ENCODE results near the gene FAM83D.

FAM83D gene

DNA sequence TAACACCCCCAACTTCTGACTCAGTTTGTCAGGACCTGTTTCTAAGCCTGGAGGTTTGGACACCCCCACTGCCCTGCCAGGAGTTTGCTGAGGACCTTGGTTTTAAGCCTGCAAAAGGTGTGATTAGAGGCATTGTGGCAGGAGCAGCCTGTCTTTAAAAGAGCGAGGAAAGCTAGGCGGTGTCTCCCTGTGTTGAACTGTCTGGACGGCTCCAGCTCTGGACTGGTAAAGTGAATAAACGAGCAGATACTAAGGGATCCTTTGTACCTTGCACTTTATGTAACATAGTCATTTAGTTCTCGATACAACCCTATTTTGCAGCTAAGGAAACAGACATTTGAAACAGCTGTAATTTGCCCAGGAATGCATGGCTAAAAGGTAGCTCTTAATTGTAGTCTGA, 14.4 kb downstream of the FAM83D start:
- Histone ChIP-seq H3K27ac (ENCODE audit: low read length) (no peak overlapping the region), H3K36me3 (ENCODE audit: control insufficient read depth, low read depth, low read length) (peaks cover 50% of the 10 kb centered on the region), H3K9ac (ENCODE audit: low read length) (no peak overlapping the region), H3K4me1 (ENCODE audit: control insufficient read depth, low read depth, low read length) (no peaks in the 10 kb centered on the region), H3K27me3 (ENCODE audit: control insufficient read depth, insufficient read depth, low read length) (no peaks in the 10 kb centered on the region), H3K9me3 (ENCODE audit: control insufficient read depth, low read depth, low read length) (no peaks in the 10 kb centered on the region), H3K4me3 (ENCODE audit: low read length) (no peak overlapping the region)

DNA sequence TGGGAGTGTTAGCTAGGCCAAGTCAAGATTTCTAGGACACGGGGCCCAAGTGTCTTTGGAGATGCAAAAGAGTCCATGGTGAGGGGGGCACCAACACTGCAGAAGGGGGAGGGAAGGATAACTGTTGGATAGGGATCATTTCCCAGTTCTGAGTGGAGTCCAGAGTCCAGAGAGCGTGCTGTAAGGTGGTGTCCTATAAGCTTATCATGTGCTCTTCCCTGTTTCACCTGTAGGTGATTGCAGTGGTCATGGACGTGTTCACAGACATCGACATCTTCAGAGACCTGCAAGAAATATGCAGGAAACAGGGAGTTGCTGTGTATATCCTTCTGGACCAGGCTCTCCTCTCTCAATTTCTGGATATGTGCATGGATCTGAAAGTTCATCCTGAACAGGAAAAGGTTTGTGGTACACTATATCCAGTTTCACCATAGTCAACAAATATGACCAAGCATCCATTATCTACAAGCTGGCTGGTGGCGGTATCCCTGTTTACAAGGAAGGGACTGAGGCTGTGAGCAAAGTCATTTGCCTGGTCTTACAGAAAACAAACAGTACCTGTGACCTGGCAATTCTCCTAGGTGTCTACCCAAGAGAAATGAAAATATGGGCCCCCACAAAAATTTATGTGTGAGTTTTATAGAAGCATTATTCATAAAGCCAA, 15.6 kb downstream of the FAM83D start:
- no peaks in the 10 kb centered on the region for H3K4me1 ChIP-seq (ENCODE audit: control insufficient read depth, low read depth, low read length)
- no peak overlapping the region for H3K27ac ChIP-seq (ENCODE audit: low read length)
- H3K9me3 ChIP-seq (ENCODE audit: control insufficient read depth, low read depth, low read length) = no peaks in the 10 kb centered on the region
- no peak overlapping the region for H3K9ac ChIP-seq (ENCODE audit: low read length)
- H3K4me3 ChIP-seq (ENCODE audit: low read length) = no peak overlapping the region
- peaks cover 59% of the 10 kb centered on the region for H3K36me3 ChIP-seq (ENCODE audit: control insufficient read depth, low read depth, low read length)
- no peaks in the 10 kb centered on the region for H3K27me3 ChIP-seq (ENCODE audit: control insufficient read depth, insufficient read depth, low read length)

DNA sequence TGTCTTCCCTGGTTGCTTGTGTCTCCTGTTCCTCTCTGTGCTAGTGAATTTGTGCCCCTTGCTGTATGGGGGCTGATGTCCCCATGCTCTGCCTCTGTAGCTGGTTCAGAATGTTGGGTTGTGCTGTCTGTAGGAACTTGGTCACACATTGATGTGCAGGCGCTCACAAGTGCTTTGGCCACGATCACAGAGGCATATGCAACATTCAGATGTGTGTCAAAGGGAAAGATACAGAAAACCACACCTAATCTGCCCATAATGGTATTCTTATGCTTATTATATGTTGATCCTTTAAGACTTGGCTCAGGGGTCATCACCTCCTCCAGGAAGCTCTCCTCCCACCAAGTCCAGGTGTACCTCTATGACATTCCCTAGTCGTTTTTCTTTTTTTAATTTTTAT, 18.8 kb downstream of the FAM83D start:
- H3K9ac ChIP-seq (ENCODE audit: low read length) = no peak overlapping the region
- peaks cover 70% of the 10 kb centered on the region for H3K36me3 ChIP-seq (ENCODE audit: control insufficient read depth, low read depth, low read length)
- H3K9me3 ChIP-seq (ENCODE audit: control insufficient read depth, low read depth, low read length) = no peaks in the 10 kb centered on the region
- H3K4me1 ChIP-seq (ENCODE audit: control insufficient read depth, low read depth, low read length) = no peaks in the 10 kb centered on the region
- no peaks in the 10 kb centered on the region for H3K27me3 ChIP-seq (ENCODE audit: control insufficient read depth, insufficient read depth, low read length)
- no peak overlapping the region for H3K4me3 ChIP-seq (ENCODE audit: low read length)
- H3K27ac ChIP-seq (ENCODE audit: low read length) = no peak overlapping the region

DNA sequence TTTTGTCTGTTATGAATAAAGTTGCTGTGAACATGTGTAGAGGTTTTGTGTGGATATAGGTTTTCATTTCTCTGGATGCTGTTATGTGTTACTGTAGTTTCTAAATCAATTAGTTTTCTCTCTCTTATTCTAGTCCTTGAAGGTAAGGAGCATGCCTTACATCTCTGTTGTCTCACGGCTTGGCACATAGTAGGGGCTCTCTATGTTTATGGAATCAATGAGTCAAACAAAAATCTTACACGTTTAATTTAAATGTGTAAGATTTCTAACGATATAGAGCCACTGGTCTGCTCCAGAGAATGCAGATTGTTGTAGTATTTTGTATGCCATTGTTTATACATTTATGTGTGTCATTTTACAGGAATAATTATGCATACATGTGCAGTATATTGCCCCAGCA, 20.6 kb downstream of the FAM83D start:
- H3K9me3 ChIP-seq (ENCODE audit: control insufficient read depth, low read depth, low read length) = no peaks in the 10 kb centered on the region
- H3K27me3 ChIP-seq (ENCODE audit: control insufficient read depth, insufficient read depth, low read length) = no peaks in the 10 kb centered on the region
- no peak overlapping the region for H3K4me3 ChIP-seq (ENCODE audit: low read length)
- peaks cover 83% of the 10 kb centered on the region for H3K36me3 ChIP-seq (ENCODE audit: control insufficient read depth, low read depth, low read length)
- H3K27ac ChIP-seq (ENCODE audit: low read length) = no peak overlapping the region
- no peaks in the 10 kb centered on the region for H3K4me1 ChIP-seq (ENCODE audit: control insufficient read depth, low read depth, low read length)
- H3K9ac ChIP-seq (ENCODE audit: low read length) = no peak overlapping the region

DNA sequence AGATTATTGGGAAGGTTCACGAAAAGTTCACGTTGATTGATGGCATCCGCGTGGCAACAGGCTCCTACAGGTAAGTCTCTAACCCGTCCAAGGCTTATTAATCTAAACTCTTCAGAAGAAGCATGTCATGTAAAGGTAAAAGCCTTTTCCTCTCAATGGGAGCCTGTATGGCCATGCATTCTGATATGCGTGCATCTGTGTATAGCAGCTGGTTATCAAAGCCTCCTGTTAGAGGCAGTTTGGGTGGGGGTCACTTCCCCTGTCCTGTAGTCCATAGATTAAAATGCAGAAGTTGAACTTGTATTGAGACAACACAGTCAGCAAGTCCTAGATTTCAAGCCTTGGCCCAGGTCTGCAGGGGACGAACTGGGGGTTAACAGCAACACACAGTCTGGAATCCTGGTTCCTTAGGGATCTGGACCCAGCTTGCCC, 21.7 kb downstream of the FAM83D start:
- no peaks in the 10 kb centered on the region for H3K4me1 ChIP-seq (ENCODE audit: control insufficient read depth, low read depth, low read length)
- H3K27ac ChIP-seq (ENCODE audit: low read length) = no peak overlapping the region
- H3K36me3 ChIP-seq (ENCODE audit: control insufficient read depth, low read depth, low read length) = peaks cover 83% of the 10 kb centered on the region

DNA sequence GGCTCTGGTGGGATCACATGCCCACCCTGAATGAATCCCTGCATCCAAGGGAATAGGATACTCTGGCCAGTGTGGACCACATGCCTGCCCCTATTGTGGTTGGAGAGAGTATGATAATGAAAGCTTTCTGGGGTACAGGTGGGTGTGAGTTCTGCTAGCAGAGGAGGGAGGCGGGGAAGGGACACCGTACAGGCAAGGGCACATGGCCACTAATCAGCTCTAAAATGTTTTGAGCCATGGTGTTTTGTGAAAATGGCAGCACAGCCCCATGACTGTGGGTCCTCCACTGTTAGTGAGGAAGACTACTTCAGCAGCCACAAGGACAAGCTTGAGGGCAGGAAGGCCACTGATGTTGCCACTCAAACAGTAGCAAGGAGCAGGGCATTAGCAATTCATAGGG, 24.0 kb downstream of the FAM83D start:
- Histone ChIP-seq H3K4me3 (ENCODE audit: low read length) (no peak overlapping the region), H3K9ac (ENCODE audit: low read length) (no peak overlapping the region), H3K27me3 (ENCODE audit: control insufficient read depth, insufficient read depth, low read length) (no peaks in the 10 kb centered on the region), H3K4me1 (ENCODE audit: control insufficient read depth, low read depth, low read length) (no peaks in the 10 kb centered on the region), H3K36me3 (ENCODE audit: control insufficient read depth, low read depth, low read length) (peaks cover 76% of the 10 kb centered on the region), H3K9me3 (ENCODE audit: control insufficient read depth, low read depth, low read length) (no peaks in the 10 kb centered on the region), H3K27ac (ENCODE audit: low read length) (no peak overlapping the region)

More for the DNA sequence above, 21.7 kb downstream of the FAM83D start:
- no peaks in the 10 kb centered on the region for H3K9me3 ChIP-seq (ENCODE audit: control insufficient read depth, low read depth, low read length)
- H3K9ac ChIP-seq (ENCODE audit: low read length) = no peak overlapping the region
- no peaks in the 10 kb centered on the region for H3K27me3 ChIP-seq (ENCODE audit: control insufficient read depth, insufficient read depth, low read length)
- no peak overlapping the region for H3K4me3 ChIP-seq (ENCODE audit: low read length)

DNA sequence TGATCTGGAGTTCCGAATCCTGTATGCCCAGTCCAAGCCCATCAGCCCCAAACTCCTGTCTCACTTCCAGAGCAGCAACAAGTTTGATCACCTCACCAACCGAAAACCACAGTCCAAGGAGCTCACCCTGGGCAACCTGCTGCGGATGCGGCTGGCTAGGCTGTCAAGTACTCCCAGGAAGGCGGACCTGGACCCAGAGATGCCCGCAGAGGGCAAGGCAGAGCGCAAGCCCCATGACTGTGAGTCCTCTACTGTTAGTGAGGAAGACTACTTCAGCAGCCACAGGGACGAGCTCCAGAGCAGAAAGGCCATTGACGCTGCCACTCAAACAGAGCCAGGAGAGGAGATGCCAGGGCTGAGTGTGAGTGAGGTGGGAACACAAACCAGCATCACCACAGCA, 25.4 kb downstream of the FAM83D start:
- no peak overlapping the region for H3K4me3 ChIP-seq (ENCODE audit: low read length)
- H3K4me1 ChIP-seq (ENCODE audit: control insufficient read depth, low read depth, low read length) = no peaks in the 10 kb centered on the region
- H3K36me3 ChIP-seq (ENCODE audit: control insufficient read depth, low read depth, low read length) = peaks cover 71% of the 10 kb centered on the region

DNA sequence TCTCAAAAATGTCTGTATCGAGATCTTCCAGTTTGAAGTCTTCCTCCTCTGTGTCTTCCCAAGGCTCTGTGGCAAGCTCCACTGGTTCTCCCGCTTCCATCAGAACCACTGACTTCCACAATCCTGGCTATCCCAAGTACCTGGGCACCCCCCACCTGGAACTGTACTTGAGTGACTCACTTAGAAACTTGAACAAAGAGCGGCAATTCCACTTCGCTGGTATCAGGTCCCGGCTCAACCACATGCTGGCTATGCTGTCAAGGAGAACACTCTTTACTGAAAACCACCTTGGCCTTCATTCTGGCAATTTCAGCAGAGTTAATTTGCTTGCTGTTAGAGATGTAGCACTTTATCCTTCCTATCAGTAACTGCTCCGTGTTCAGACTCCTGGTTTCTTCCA, 25.9 kb downstream of the FAM83D start:
- Histone ChIP-seq H3K27ac (ENCODE audit: low read length) (no peak overlapping the region), H3K4me1 (ENCODE audit: control insufficient read depth, low read depth, low read length) (no peaks in the 10 kb centered on the region), H3K27me3 (ENCODE audit: control insufficient read depth, insufficient read depth, low read length) (no peaks in the 10 kb centered on the region), H3K36me3 (ENCODE audit: control insufficient read depth, low read depth, low read length) (peaks cover 65% of the 10 kb centered on the region), H3K9me3 (ENCODE audit: control insufficient read depth, low read depth, low read length) (no peaks in the 10 kb centered on the region), H3K9ac (ENCODE audit: low read length) (no peak overlapping the region), H3K4me3 (ENCODE audit: low read length) (no peak overlapping the region)

More for the DNA sequence above, 25.4 kb downstream of the FAM83D start:
- H3K9ac ChIP-seq (ENCODE audit: low read length) = no peak overlapping the region
- no peaks in the 10 kb centered on the region for H3K9me3 ChIP-seq (ENCODE audit: control insufficient read depth, low read depth, low read length)
- no peaks in the 10 kb centered on the region for H3K27me3 ChIP-seq (ENCODE audit: control insufficient read depth, insufficient read depth, low read length)
- H3K27ac ChIP-seq (ENCODE audit: low read length) = no peak overlapping the region

DNA sequence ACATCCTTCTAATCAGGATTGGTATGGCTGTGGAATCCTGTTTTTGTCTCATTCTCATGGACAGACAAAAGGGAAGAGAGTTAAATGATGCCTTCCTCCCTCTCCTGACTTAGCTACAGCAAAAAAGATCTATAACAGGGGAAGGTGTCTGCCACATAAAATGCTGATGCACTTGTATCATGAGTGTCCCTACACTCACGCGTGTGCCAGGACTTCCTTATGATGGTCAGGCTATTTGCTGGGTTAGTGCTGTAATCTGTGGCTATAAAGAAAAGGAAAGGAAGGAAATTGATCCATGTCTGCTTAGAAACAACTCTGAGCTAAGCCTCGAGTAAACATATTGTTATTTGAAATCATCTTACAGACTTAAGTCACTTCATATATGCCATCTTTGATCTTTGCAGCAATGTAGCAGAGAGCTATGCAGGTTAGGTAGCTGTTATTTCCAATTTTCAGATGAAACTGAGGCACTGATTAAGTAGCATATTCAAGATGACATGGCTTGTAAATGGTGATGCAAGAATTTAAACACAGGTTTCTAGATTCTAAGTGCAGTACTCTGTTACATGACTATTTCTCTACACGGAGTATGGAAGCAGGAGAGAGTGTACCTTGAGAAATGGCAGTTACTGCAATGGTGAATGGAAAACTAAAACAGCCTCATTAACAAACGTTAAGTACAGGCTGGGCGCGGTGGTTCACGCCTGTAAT, 27.6 kb downstream of the FAM83D start:
- H3K9ac ChIP-seq (ENCODE audit: low read length) = no peak overlapping the region
- no peak overlapping the region for H3K4me3 ChIP-seq (ENCODE audit: low read length)
- H3K27ac ChIP-seq (ENCODE audit: low read length) = no peak overlapping the region
- H3K4me1 ChIP-seq (ENCODE audit: control insufficient read depth, low read depth, low read length) = no peaks in the 10 kb centered on the region
- H3K27me3 ChIP-seq (ENCODE audit: control insufficient read depth, insufficient read depth, low read length) = no peaks in the 10 kb centered on the region
- no peaks in the 10 kb centered on the region for H3K9me3 ChIP-seq (ENCODE audit: control insufficient read depth, low read depth, low read length)
- peaks cover 49% of the 10 kb centered on the region for H3K36me3 ChIP-seq (ENCODE audit: control insufficient read depth, low read depth, low read length)

DNA sequence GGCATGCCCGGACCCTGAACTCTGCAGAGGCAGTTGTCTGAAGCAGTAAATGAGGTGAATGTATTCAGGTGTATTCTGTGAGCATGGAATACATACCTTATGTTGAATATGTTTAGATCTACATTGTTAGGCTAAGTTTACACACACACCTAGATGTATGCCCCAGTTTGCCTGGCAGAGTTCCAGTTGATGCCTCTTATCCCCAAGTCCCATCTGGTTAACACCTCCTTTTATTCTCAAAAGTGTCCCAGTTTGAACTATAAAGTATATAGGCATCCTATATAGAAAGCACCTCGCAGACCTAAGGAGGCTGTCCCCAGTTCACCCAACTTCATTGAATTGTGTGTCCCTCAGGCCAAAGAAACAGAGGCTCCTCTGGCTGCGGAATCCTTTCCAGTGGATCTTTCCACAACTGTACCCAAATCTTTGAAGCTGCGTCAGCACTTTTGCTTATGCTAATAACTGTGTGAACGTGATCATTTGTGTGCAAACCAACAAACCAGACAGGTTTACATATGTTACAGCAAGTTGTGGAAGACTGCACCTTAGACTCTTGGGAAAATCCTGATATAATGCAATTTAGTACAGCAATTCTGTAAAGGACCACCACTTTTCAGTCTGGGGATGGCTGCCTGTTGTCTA, 31.1 kb downstream of the FAM83D start:
- Histone ChIP-seq H3K4me1 (ENCODE audit: control insufficient read depth, low read depth, low read length) (peaks cover 5% of the 10 kb centered on the region), H3K4me3 (ENCODE audit: low read length) (no peak overlapping the region), H3K9me3 (ENCODE audit: control insufficient read depth, low read depth, low read length) (no peaks in the 10 kb centered on the region), H3K27ac (ENCODE audit: low read length) (no peak overlapping the region), H3K27me3 (ENCODE audit: control insufficient read depth, insufficient read depth, low read length) (no peaks in the 10 kb centered on the region), H3K36me3 (ENCODE audit: control insufficient read depth, low read depth, low read length) (peaks cover 17% of the 10 kb centered on the region), H3K9ac (ENCODE audit: low read length) (no peak overlapping the region)

DNA sequence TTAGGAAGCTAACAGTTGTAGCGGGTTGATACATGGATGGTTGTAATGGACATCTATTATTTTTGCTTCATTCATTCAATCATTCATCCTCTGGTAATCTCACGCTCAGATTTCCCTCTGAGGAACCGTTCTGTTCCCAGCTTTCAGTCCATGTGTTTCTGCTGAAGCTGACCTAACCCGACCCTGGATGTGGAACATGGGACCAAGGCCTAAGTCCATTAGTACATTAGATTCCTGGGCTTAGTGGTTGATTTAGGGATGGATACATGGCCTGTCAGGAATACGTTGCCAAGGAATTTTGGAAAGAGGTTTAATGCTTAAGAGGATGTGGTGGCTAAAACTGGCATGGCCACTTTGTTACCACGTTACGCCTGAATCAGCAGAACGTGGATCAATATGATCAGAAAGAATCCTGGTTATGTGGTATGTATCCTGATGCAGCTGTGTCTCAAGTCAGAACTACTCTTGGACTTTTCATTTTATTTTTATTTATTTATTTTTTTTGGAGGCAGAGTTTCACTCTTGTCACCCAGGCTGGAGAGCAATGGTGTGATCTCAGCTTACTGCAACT, 31.8 kb downstream of the FAM83D start:
- Histone ChIP-seq H3K4me3 (ENCODE audit: low read length) (no peak overlapping the region), H3K9ac (ENCODE audit: low read length) (no peak overlapping the region), H3K4me1 (ENCODE audit: control insufficient read depth, low read depth, low read length) (peaks cover 5% of the 10 kb centered on the region), H3K27ac (ENCODE audit: low read length) (no peak overlapping the region), H3K27me3 (ENCODE audit: control insufficient read depth, insufficient read depth, low read length) (no peaks in the 10 kb centered on the region), H3K9me3 (ENCODE audit: control insufficient read depth, low read depth, low read length) (no peaks in the 10 kb centered on the region), H3K36me3 (ENCODE audit: control insufficient read depth, low read depth, low read length) (peaks cover 10% of the 10 kb centered on the region)
